GM19351 (cell line): Measurements from ENCODE around the gene MRPS5.

Source experiments
- ATAC-seq: cut with Tn5 transposase; IDR thresholded peaks from one replicate; pipeline ENCODE4 v1.9.1; 2021; ENCODE audit warnings: mild to moderate bottlenecking, moderate library complexity; ENCODE audit not compliant: unreplicated experiment

The MRPS5 gene

GRCh38 chr2:95061601-95062183 lies 59.9 kb downstream of the MRPS5 start:
- ATAC-seq: no peak

GRCh38 chr2:95061119-95061512 lies 60.5 kb downstream of the MRPS5 start:
- no peak for ATAC-seq

DNA sequence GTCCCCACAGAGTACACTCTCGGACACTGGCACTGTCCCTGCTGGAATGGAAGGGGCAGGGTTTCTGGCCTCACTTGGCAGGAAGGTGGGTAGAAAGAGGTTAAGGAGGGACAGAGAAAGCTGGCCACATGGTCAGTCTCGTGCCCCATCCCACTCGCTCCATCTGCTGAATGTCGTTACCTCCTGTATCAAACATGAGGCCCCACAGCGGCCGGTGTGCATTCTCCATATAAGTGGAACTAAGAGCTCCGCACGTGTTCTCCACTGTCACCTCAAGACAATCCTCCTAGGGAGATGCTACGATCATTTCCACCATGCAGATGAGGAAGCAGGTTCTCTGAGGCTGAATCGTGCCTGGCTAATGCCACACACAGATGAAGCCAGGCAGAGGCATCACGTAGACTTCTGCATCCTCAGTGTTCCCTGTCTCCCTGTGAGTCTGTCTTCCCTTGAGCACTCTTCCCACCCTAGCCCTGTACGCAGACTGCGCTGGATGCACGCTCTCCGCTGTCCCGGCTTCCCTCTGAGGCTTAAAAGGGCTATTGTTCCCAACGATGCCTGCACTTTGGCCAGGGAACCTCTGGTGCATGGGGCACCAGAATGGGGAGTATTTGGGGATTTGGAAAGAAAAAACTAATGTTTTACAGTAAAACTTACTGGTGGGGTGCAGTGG lies 61.0 kb downstream of the MRPS5 start:
- no peak for ATAC-seq

GRCh38 chr2:95059656-95060370 lies 61.8 kb downstream of the MRPS5 start:
- ATAC-seq: no peak

GRCh38 chr2:95058989-95059641 lies 62.5 kb downstream of the MRPS5 start:
- ATAC-seq: no peak

DNA sequence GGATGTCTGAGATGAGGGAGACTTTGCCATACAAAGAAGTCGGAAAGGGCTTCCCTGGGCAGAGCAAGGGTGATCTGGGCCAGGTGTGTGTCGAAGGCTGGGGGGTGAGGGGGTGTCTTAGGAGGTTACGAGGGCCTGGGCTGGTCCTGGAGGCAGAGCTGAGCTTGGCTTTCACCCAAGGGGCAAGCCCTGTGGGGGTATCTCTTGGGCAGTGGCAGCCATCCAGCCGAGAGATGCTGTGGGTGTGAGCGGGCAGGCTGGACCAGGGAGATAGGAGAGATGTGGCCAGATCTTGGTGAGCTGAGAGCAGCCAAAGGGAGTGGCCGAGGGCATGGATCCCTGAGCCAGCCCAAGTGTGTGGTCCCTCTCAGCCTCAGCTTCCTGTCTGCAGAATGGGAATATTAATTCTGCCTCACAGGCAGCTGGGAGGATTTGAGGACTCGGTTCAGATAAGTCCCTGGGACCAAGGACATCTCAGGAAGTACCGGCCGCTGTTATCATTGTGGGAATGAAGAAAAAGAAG lies 63.1 kb downstream of the MRPS5 start:
- ATAC-seq: no peak

GRCh38 chr2:95057535-95058370 lies 63.9 kb downstream of the MRPS5 start:
- no peak for ATAC-seq

GRCh38 chr2:95056461-95057459 lies 64.8 kb downstream of the MRPS5 start:
- ATAC-seq: no peak

- no peak for ATAC-seq
Observed at GRCh38 chr2:95056044-95056443, 65.6 kb downstream of the MRPS5 start.

DNA sequence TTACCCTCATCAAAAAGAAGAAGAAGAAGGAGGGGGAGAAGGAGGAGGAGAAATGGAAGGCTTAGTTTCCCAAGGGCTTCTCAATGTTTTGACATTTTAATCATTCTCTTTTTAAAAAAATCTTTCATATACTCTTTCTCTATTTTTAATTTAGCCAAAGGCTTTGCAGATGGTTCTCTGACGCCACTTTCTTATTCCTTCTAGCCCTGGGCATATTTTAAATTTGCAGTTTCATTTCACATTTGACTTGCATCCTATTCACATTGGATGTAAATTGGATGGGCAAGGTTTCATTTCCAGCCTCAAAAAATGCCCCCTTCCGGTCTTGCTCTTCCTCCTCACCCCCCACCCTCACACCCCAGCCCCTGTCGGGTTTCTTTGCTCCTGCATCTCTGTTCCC lies 66.3 kb downstream of the MRPS5 start:
- ATAC-seq: no peak

GRCh38 chr2:95054016-95054415 lies 67.6 kb downstream of the MRPS5 start:
- no peak for ATAC-seq

DNA sequence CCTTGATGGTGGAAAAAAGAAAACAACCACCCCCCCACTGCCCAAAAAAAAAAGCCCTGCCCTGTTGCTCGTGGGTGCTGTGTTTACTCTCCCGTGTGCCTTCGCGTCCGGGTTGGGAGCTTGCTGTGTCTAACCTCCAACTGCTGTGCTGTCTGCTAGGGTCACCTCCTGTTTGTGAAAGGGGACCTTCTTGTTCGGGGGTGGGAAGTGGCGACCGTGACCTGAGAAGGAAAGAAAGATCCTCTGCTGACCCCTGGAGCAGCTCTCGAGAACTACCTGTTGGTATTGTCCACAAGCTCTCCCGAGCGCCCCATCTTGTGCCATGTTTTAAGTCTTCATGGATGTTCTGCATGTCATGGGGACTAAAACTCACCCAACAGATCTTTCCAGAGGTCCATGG lies 68.1 kb downstream of the MRPS5 start:
- no peak for ATAC-seq

DNA sequence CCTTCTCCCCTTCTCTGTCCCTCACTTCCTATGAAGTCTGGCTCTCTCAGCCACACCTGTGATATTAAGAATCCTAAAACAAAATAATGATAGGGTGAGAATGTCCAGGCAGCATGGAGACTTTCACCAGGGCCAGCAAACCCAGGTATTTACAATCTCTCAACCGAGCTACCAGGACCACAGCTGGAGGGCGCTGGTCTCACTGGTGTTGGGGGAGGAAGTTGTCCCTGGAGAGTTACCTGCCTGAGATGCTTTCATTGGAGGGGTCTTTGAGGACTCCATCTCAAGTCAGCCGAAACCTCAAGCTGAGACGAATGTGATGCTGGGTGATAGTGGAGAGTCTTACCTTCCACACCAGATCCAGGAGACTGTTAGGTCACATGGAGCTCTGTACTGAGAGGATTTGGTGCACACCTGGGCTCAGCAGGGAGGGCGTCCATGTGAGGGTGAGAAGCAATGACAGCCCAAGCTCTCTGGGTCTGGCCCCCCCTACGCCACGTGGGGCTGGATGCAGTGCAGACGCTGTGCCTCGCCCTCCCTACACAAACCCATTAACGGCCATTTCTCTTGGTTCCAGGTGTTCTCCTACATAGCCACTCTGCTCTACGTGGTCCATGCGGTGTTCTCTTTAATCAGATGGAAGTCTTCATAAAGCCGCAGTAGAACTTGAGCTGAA lies 68.7 kb downstream of the MRPS5 start:
- ATAC-seq: no peak

DNA sequence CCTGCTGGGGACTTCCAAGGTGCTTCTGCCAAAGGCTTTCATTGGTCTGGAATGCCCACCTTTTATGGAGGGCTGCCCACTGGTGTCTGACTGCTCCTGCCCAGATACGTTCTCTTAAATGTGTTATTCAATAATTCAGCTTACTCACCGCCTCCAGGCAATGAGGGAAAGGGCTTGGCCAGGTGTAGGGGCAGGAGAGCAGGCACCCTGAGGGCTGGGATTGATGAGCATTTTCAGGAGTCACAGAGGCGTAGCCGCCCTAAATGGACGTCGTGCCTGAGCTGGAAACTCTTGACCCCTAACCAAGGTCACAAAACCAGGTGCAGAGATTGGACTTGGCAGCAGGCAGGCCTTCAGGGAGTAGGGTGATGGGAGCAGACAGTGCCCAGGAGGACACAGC lies 69.3 kb downstream of the MRPS5 start:
- no peak for ATAC-seq

GRCh38 chr2:95051626-95052025 lies 70.0 kb downstream of the MRPS5 start:
- ATAC-seq: no peak

GRCh38 chr2:95050385-95051300 lies 71.0 kb downstream of the MRPS5 start:
- no peak for ATAC-seq

GRCh38 chr2:95049961-95050360 lies 71.6 kb downstream of the MRPS5 start:
- ATAC-seq: no peak

DNA sequence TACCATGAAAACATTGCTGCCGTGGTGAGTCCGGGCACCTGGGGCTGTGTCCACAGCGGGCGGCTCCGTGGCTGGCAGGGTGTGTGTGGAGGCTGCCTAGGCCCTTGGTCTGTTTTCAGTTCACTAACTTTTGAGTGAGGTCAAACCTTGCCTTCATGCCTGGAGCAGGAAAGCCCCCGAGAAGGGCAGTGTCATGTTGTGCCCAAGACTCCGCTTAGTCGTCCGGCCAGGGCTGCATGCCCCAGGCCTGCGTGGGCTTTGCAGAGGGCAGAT lies 72.0 kb downstream of the MRPS5 start:
- no peak for ATAC-seq
